ENCODE results near the gene MPDZ. TPM values are rescaled to one million over a fixed set of nuclear protein-coding genes. Genes with fewer than 3 reads are reported as not detected.

Gene MPDZ
- total RNA-seq, 1 donor from 2014 or later = 31.0 TPM

GRCh38 chr9:13131416-13131815, 148.1 kb downstream of the MPDZ start:
- H3K9me3 ChIP-seq (ENCODE audit: insufficient read depth, low read depth, low read length) = no peaks in the 10 kb centered on the region
- TF ChIP-seq, protein P1, sequence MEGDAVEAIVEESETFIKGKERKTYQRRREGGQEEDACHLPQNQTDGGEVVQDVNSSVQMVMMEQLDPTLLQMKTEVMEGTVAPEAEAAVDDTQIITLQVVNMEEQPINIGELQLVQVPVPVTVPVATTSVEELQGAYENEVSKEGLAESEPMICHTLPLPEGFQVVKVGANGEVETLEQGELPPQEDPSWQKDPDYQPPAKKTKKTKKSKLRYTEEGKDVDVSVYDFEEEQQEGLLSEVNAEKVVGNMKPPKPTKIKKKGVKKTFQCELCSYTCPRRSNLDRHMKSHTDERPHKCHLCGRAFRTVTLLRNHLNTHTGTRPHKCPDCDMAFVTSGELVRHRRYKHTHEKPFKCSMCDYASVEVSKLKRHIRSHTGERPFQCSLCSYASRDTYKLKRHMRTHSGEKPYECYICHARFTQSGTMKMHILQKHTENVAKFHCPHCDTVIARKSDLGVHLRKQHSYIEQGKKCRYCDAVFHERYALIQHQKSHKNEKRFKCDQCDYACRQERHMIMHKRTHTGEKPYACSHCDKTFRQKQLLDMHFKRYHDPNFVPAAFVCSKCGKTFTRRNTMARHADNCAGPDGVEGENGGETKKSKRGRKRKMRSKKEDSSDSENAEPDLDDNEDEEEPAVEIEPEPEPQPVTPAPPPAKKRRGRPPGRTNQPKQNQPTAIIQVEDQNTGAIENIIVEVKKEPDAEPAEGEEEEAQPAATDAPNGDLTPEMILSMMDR (IDR thresholded peaks at IDR 0.05; ENCODE audit: insufficient read depth, low read depth, low read length) = no peak
- TF ChIP-seq EZH2 (IDR thresholded peaks at IDR 0.05; ENCODE audit: insufficient read depth, low read length) = no peak
- Mint-ChIP-seq H3K27ac (ENCODE audit: unreplicated experiment) (no peak overlapping the region), H3K27me3 (ENCODE audit: low read depth, unreplicated experiment) (no peaks in the 10 kb centered on the region), H3K36me3 (ENCODE audit: low read depth, unreplicated experiment) (peaks cover 20% of the 10 kb centered on the region), H3K4me3 (ENCODE audit: unreplicated experiment) (no peak overlapping the region), H3K4me1 (ENCODE audit: low read depth, unreplicated experiment) (no peaks in the 10 kb centered on the region), H3K9me3 (ENCODE audit: unreplicated experiment) (no peaks in the 10 kb centered on the region)
- H2AFZ ChIP-seq (ENCODE audit: low read depth, low read length) = no peak overlapping the region
- FAIRE-seq (no peak), DNase-seq (ENCODE audit: low read depth) (no peak)
- no peaks in the 10 kb centered on the region for H3K4me1 ChIP-seq (ENCODE audit: insufficient read depth, low read length)
- no peaks in the 10 kb centered on the region for H4K20me1 ChIP-seq (ENCODE audit: insufficient read depth, low read length)
- no peak overlapping the region for H3K4me2 ChIP-seq (ENCODE audit: low read length)
- peaks cover 22% of the 10 kb centered on the region for H3K36me3 ChIP-seq (ENCODE audit: insufficient read depth, low read length)
- H3K27ac ChIP-seq (ENCODE audit: low read depth, low read length) = no peak overlapping the region
- no peaks in the 10 kb centered on the region for H3K27me3 ChIP-seq (ENCODE audit: insufficient read depth, low read length)
- no peaks in the 10 kb centered on the region for H3K79me2 ChIP-seq (ENCODE audit: insufficient read depth, low read length)
- no peak overlapping the region for H3K4me3 ChIP-seq (ENCODE audit: insufficient read depth, low read depth, low read length)
- H3K9ac ChIP-seq (ENCODE audit: low read length) = no peak overlapping the region

- Histone ChIP-seq H3K4me2 (ENCODE audit: low read length) (no peak overlapping the region), H3K27ac (ENCODE audit: low read depth, low read length) (no peak overlapping the region), H3K36me3 (ENCODE audit: insufficient read depth, low read length) (peaks cover 25% of the 10 kb centered on the region), H3K9ac (ENCODE audit: low read length) (no peak overlapping the region), H3K9me3 (ENCODE audit: insufficient read depth, low read depth, low read length) (no peaks in the 10 kb centered on the region), H3K79me2 (ENCODE audit: insufficient read depth, low read length) (no peaks in the 10 kb centered on the region), H3K4me1 (ENCODE audit: insufficient read depth, low read length) (no peaks in the 10 kb centered on the region), H2AFZ (ENCODE audit: low read depth, low read length) (no peak overlapping the region), H3K27me3 (ENCODE audit: insufficient read depth, low read length) (no peaks in the 10 kb centered on the region), H3K4me3 (ENCODE audit: insufficient read depth, low read depth, low read length) (no peak overlapping the region), H4K20me1 (ENCODE audit: insufficient read depth, low read length) (no peaks in the 10 kb centered on the region)
- Mint-ChIP-seq H3K27ac (ENCODE audit: unreplicated experiment) (no peak overlapping the region), H3K27me3 (ENCODE audit: low read depth, unreplicated experiment) (no peaks in the 10 kb centered on the region), H3K4me3 (ENCODE audit: unreplicated experiment) (no peak overlapping the region), H3K4me1 (ENCODE audit: low read depth, unreplicated experiment) (peaks cover 3% of the 10 kb centered on the region), H3K36me3 (ENCODE audit: low read depth, unreplicated experiment) (peaks cover 11% of the 10 kb centered on the region), H3K9me3 (ENCODE audit: unreplicated experiment) (no peaks in the 10 kb centered on the region)
- no peak for TF ChIP-seq EZH2 (IDR thresholded peaks at IDR 0.05; ENCODE audit: insufficient read depth, low read length)
- TF ChIP-seq, protein P1 (IDR thresholded peaks at IDR 0.05; ENCODE audit: insufficient read depth, low read depth, low read length) = no peak
- FAIRE-seq (no peak), DNase-seq (ENCODE audit: low read depth) (no peak)
Observed at GRCh38 chr9:13128266-13128860, 151.1 kb downstream of the MPDZ start.

DNA sequence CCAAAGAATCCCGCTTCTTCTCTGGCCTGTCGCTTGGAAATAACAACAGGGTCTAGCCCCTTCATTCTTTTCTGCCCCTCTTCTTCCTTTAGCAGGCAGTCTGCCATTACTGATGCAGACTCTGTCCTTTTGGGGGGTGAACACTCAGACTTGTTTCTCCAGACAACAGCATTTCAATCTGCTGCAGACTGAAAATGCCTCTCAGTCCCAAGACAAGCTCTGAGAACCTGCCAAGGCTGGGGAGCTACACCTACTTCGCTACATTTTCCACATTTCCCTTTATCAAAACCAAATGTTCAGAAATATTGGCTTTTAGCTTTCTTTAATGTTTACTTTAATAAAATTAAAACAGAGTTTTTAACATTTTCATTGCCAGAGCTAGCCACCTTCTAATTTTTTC, 152.4 kb downstream of the MPDZ start:
- H3K36me3 ChIP-seq (ENCODE audit: insufficient read depth, low read length) = peaks cover 22% of the 10 kb centered on the region
- no peaks in the 10 kb centered on the region for H3K4me1 ChIP-seq (ENCODE audit: insufficient read depth, low read length)
- no peak overlapping the region for H2AFZ ChIP-seq (ENCODE audit: low read depth, low read length)
- no peak overlapping the region for H3K4me2 ChIP-seq (ENCODE audit: low read length)
- peaks cover 3% of the 10 kb centered on the region for H3K4me1 Mint-ChIP-seq (ENCODE audit: low read depth, unreplicated experiment)
- no peaks in the 10 kb centered on the region for H4K20me1 ChIP-seq (ENCODE audit: insufficient read depth, low read length)
- H3K9ac ChIP-seq (ENCODE audit: low read length) = no peak overlapping the region
- DNase-seq (ENCODE audit: low read depth) (no peak), FAIRE-seq (no peak)
- no peaks in the 10 kb centered on the region for H3K9me3 Mint-ChIP-seq (ENCODE audit: unreplicated experiment)
- TF ChIP-seq EZH2 (IDR thresholded peaks at IDR 0.05; ENCODE audit: insufficient read depth, low read length) = no peak
- TF ChIP-seq, protein P1 (IDR thresholded peaks at IDR 0.05; ENCODE audit: insufficient read depth, low read depth, low read length) = no peak
- H3K27ac ChIP-seq (ENCODE audit: low read depth, low read length) = no peak overlapping the region
- H3K36me3 Mint-ChIP-seq (ENCODE audit: low read depth, unreplicated experiment) = peaks cover 9% of the 10 kb centered on the region
- H3K4me3 ChIP-seq (ENCODE audit: insufficient read depth, low read depth, low read length) = no peak overlapping the region
- no peak overlapping the region for H3K4me3 Mint-ChIP-seq (ENCODE audit: unreplicated experiment)
- no peaks in the 10 kb centered on the region for H3K79me2 ChIP-seq (ENCODE audit: insufficient read depth, low read length)
- no peaks in the 10 kb centered on the region for H3K9me3 ChIP-seq (ENCODE audit: insufficient read depth, low read depth, low read length)
- H3K27ac Mint-ChIP-seq (ENCODE audit: unreplicated experiment) = no peak overlapping the region
- no peaks in the 10 kb centered on the region for H3K27me3 Mint-ChIP-seq (ENCODE audit: low read depth, unreplicated experiment)
- H3K27me3 ChIP-seq (ENCODE audit: insufficient read depth, low read length) = no peaks in the 10 kb centered on the region

Data from astrocyte (in vitro differentiated cells and primary cell).